Measurements from ENCODE around the gene LRP1.

- TF ChIP-seq POLR2A (IDR thresholded peaks at IDR 0.05; ENCODE audit: low read depth, low read length) (no peak), POLR2AphosphoS5 (IDR thresholded peaks at IDR 0.05; ENCODE audit: low read depth, low read length) (no peak), TAF1 (IDR thresholded peaks at IDR 0.05; ENCODE audit: borderline replicate concordance, low read depth, low read length) (no peak)
Measured at GRCh38 chr12:57130941-57131340, 2.7 kb downstream of the LRP1 start.

Measured in GM12892 (cell line).